SK-N-SH (cell line): ENCODE measurements around the gene WNT8B. TPM values are rescaled to one million over a fixed set of nuclear protein-coding genes. Genes with fewer than 3 reads are reported as not detected.
A peak's percentile ranks its signal among the peaks of the same experiment; 100 is the strongest.

ENCODE experiments used
- CTCF ChIA-PET: fragments of 300-600, 350-600 bp; formaldehyde crosslinking; extraction: SDS; loops from one replicate; lab custom pipeline; 2021; lab: Yijun Ruan, JAX
- POLR2A ChIA-PET: fragments of 350-600 bp; sonication (Branson Sonifier 250); formaldehyde crosslinking; extraction: SDS; loops from one replicate; lab custom pipeline; 2020; ENCODE audit warnings: antibody characterized with exemption, inconsistent platforms; lab: Yijun Ruan, JAX
- DNase-seq: peaks from one replicate; pipeline ENCODE4 v3.0.0; 2012
- H2AFZ ChIP-seq: fragments of 200-600 bp; sonication (generic); 2 replicates; pipeline ENCODE4 v1.8.1; 2016; ENCODE audit warnings: antibody characterized with exemption, mild to moderate bottlenecking, low read depth
- H3F3A ChIP-seq: fragments of 200-600 bp; sonication (generic); replicated peaks from 2 replicates; pipeline ENCODE3; 2016; ENCODE audit warnings: antibody characterized with exemption, mild to moderate bottlenecking; ENCODE audit not compliant: insufficient read depth
- H3K27ac ChIP-seq, 2 experiments: fragments of 200-500 bp in 1 of 2; fragments of 200-600 bp in 1 of 2; sonication (Bioruptor generic) in 1 of 2; sonication (generic), shearing (Covaris generic) in 1 of 2; 2 replicates each; pipeline versions ENCODE4 v1.5.1 to v1.6.1; 2014 to 2016; ENCODE audit warnings: low read depth in 2 of 2, inconsistent platforms in 1 of 2, low read length in 1 of 2, mild to moderate bottlenecking in 1 of 2, mixed read lengths in 1 of 2
- H3K27me3 ChIP-seq: fragments of 200-600 bp; sonication (generic), shearing (Covaris generic); 2 replicates; pipeline ENCODE4 v1.6.1; 2016; ENCODE audit warnings: mixed run types; ENCODE audit not compliant: insufficient read depth
- H3K36me3 ChIP-seq, 2 experiments: fragments of 200-500 bp in 1 of 2; fragments of 200-600 bp in 1 of 2; sonication (Bioruptor generic) in 1 of 2; sonication (generic) in 1 of 2; replicated peaks in 1 of 2; 2 replicates each; pipeline versions ENCODE3 to v1.5.1; 2014 to 2016; ENCODE audit warnings: low read length in 1 of 2, mild to moderate bottlenecking in 1 of 2; ENCODE audit not compliant: insufficient read depth in 2 of 2, control insufficient read depth in 1 of 2
- H3K4me1 ChIP-seq, 2 experiments: fragments of 200-500 bp in 1 of 2; fragments of 200-600 bp in 1 of 2; sonication (Bioruptor generic) in 1 of 2; sonication (generic), shearing (Covaris generic) in 1 of 2; 2 replicates each; pipeline versions ENCODE4 v1.5.1 to v1.6.1; 2014 to 2016; ENCODE audit warnings: low read depth in 1 of 2, low read length in 1 of 2, mixed run types in 1 of 2; ENCODE audit not compliant: insufficient read depth in 2 of 2, control insufficient read depth in 1 of 2
- H3K4me2 ChIP-seq: fragments of 200-600 bp; sonication (generic), shearing (Covaris generic); 2 replicates; pipeline ENCODE4 v1.6.1; 2017; ENCODE audit warnings: mixed run types
- H3K4me3 ChIP-seq, 2 experiments: fragments of 200-500 bp in 1 of 2; fragments of 200-600 bp in 1 of 2; sonication (Bioruptor generic) in 1 of 2; sonication (generic), shearing (Covaris generic) in 1 of 2; 2 replicates each; pipeline versions ENCODE4 v1.5.1 to v1.8.1; 2014 to 2016; ENCODE audit warnings: low read depth in 2 of 2, inconsistent platforms in 1 of 2, low read length in 1 of 2, mild to moderate bottlenecking in 1 of 2, mixed read lengths in 1 of 2, moderate library complexity in 1 of 2
- H3K79me2 ChIP-seq: fragments of 200-600 bp; sonication (generic); 2 replicates; pipeline ENCODE4 v1.8.1; 2017; ENCODE audit warnings: mild to moderate bottlenecking; ENCODE audit not compliant: insufficient read depth
- H3K9ac ChIP-seq: fragments of 200-600 bp; sonication (generic); 2 replicates; pipeline ENCODE4 v1.6.1; 2017; ENCODE audit warnings: mixed run types
- H3K9me2 ChIP-seq: fragments of 200-600 bp; sonication (generic); 2 replicates; pipeline ENCODE4 v1.6.1; 2017; ENCODE audit warnings: mixed run types
- H3K9me3 ChIP-seq: fragments of 200-600 bp; sonication (generic); 2 replicates; pipeline ENCODE4 v1.6.1; 2017; ENCODE audit warnings: mixed run types, mild to moderate bottlenecking, moderate library complexity
- H4K20me1 ChIP-seq: fragments of 200-600 bp; sonication (generic); 2 replicates; pipeline ENCODE4 v1.6.1; 2017; ENCODE audit warnings: mild to moderate bottlenecking, mixed run types; ENCODE audit not compliant: insufficient read depth
- CHD2 ChIP-seq: fragments of 150-350 bp; IDR thresholded peaks from 2 replicates; pipeline ENCODE4 v1.6.1; 2018; ENCODE audit warnings: low read length; ENCODE audit not compliant: partially characterized antibody
- EP300 ChIP-seq, 2 experiments: IDR thresholded peaks; 2 replicates each; pipeline versions ENCODE4 v1.4.0 to v1.6.1; 2012; ENCODE audit warnings: borderline replicate concordance in 1 of 2, low read depth in 1 of 2, low read length in 1 of 2
- EZH2phosphoT487 ChIP-seq: fragments of 200-600 bp; sonication (generic); IDR thresholded peaks from 2 replicates; pipeline ENCODE4 v1.6.1; 2017; ENCODE audit warnings: low read depth, mixed run types, mild to moderate bottlenecking, antibody characterized with exemption, moderate library complexity, borderline replicate concordance
- GABPA ChIP-seq: IDR thresholded peaks from 2 replicates; pipeline ENCODE4 v1.4.0; 2012; ENCODE audit warnings: low read depth, mild to moderate bottlenecking
- GATA2 ChIP-seq: sonication (generic); formaldehyde crosslinking; IDR thresholded peaks from 2 replicates; pipeline ENCODE4 v1.5.0; 2020; ENCODE audit warnings: mild to moderate bottlenecking, missing genetic modification reagents
- MEF2A ChIP-seq: IDR thresholded peaks from 2 replicates; pipeline ENCODE4 v1.4.0; 2012; ENCODE audit warnings: low read depth, borderline replicate concordance
- NFIC ChIP-seq: IDR thresholded peaks from 2 replicates; pipeline ENCODE4 v1.4.0; 2012; ENCODE audit warnings: borderline replicate concordance
- RAD21 ChIP-seq: IDR thresholded peaks from 2 replicates; pipeline ENCODE4 v1.6.1; 2012; ENCODE audit warnings: mild to moderate bottlenecking, low read length
- SIN3A ChIP-seq: IDR thresholded peaks from 2 replicates; pipeline ENCODE4 v1.6.1; 2012; ENCODE audit warnings: low read depth, mild to moderate bottlenecking, low read length, moderate library complexity, borderline replicate concordance
- SMC3 ChIP-seq: IDR thresholded peaks from 2 replicates; pipeline ENCODE4 v1.6.1; 2012; ENCODE audit warnings: low read depth, low read length, improper control_type of control experiment
- TAF1 ChIP-seq: IDR thresholded peaks from 2 replicates; pipeline ENCODE4 v1.6.1; 2012; ENCODE audit warnings: low read depth, mild to moderate bottlenecking, low read length, moderate library complexity, borderline replicate concordance
- YY1 ChIP-seq: IDR thresholded peaks from 2 replicates; pipeline ENCODE4 v1.4.0; 2012; ENCODE audit warnings: low read depth, mild to moderate bottlenecking
- WGBS: methylation state at CpG from one replicate; pipeline ENCODE4 v1.1.6; 2017; ENCODE audit warnings: low lambda C conversion rate; 5-methylcytosine and 5-hydroxymethylcytosine counted together
- polyA plus RNA-seq, 3 experiments: library from polyadenylated mRNA; depleted of rRNA; stranded (reverse); fragments of >200 nt; gene quantifications; 2 replicates each; pipeline ENCODE4 v1.2.3, GENCODE V29; 2012
- TF ChIP-seq, protein P1 (sequence below): fragments of 150-350 bp; IDR thresholded peaks from 2 replicates; pipeline ENCODE4 v1.6.1; 2017; ENCODE audit warnings: antibody characterized with exemption, low read length, low read depth, borderline replicate concordance
- TF ChIP-seq, protein P2 (sequence below): IDR thresholded peaks from 2 replicates; pipeline ENCODE4 v1.6.1; 2012; ENCODE audit warnings: mild to moderate bottlenecking, low read depth, low read length, moderate library complexity
- TF ChIP-seq, protein P3 (sequence below): IDR thresholded peaks from 2 replicates; pipeline ENCODE4; 2012

WNT8B gene
- polyA plus RNA-seq, 1 of the 3 experiments (the other 2 are of a cell fraction) = 0.18 TPM

DNA sequence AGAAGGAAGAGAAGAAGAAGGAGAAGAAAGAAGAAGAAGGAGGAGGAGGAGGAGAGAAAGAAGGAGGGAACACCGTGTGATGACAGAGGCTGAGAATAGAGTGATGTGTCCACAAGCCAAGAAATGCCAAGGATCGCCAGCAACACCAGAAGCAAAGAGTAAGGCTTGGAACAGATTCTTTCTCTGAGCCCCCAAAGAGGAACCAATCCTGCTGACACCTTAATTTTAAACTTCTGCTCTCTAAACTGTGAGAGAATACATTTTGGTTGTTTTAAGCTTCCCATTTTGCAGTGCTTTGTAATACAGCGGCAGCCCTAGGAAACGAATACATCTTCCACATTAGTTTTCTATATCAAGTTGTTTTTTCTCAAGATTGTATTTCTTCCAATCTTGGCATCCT is 13.9 kb upstream of the WNT8B start (continued):
- TF ChIP-seq, protein P1, sequence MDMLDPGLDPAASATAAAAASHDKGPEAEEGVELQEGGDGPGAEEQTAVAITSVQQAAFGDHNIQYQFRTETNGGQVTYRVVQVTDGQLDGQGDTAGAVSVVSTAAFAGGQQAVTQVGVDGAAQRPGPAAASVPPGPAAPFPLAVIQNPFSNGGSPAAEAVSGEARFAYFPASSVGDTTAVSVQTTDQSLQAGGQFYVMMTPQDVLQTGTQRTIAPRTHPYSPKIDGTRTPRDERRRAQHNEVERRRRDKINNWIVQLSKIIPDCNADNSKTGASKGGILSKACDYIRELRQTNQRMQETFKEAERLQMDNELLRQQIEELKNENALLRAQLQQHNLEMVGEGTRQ = no peak
- no peak for TF ChIP-seq GATA2 (CRISPR knock-in tag)
- TF ChIP-seq GABPA = no peak
- TF ChIP-seq, protein P2, sequence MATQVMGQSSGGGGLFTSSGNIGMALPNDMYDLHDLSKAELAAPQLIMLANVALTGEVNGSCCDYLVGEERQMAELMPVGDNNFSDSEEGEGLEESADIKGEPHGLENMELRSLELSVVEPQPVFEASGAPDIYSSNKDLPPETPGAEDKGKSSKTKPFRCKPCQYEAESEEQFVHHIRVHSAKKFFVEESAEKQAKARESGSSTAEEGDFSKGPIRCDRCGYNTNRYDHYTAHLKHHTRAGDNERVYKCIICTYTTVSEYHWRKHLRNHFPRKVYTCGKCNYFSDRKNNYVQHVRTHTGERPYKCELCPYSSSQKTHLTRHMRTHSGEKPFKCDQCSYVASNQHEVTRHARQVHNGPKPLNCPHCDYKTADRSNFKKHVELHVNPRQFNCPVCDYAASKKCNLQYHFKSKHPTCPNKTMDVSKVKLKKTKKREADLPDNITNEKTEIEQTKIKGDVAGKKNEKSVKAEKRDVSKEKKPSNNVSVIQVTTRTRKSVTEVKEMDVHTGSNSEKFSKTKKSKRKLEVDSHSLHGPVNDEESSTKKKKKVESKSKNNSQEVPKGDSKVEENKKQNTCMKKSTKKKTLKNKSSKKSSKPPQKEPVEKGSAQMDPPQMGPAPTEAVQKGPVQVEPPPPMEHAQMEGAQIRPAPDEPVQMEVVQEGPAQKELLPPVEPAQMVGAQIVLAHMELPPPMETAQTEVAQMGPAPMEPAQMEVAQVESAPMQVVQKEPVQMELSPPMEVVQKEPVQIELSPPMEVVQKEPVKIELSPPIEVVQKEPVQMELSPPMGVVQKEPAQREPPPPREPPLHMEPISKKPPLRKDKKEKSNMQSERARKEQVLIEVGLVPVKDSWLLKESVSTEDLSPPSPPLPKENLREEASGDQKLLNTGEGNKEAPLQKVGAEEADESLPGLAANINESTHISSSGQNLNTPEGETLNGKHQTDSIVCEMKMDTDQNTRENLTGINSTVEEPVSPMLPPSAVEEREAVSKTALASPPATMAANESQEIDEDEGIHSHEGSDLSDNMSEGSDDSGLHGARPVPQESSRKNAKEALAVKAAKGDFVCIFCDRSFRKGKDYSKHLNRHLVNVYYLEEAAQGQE = no peak

DNA sequence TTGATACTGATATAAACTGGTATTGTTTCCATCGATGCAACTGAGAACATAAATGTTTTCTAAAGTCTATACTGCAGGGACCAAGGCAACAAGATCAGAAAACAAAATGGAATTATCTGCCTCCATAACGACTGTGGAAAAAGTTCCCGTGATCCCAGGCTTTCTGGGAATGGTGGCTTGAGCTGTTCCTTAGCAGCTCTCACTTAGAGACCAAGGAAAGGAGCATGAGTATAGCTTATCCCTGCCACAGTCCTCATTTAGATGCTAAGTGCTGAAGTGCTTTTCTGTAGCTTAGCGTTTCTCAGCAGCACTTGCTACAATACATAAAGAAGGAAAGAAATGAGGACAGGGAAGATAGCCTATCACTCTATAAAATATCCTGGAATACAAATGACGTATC is 5.5 kb downstream of the WNT8B start:
- Histone ChIP-seq H3K9me2 (no peaks in the 10 kb centered on the region), H3K4me3 (no peak overlapping the region), H3K27me3 (no peaks in the 10 kb centered on the region; the same call in 1 of the 2 replicates), H3K27ac (peak overlapping the region in 1 of 2 experiments; percentile 12; a peak in 1 of 4 replicates), H3K79me2 (no peaks in the 10 kb centered on the region), H3K36me3 (no peaks in the 10 kb centered on the region), H2AFZ (no peak overlapping the region), H3F3A (peaks cover 4% of the 10 kb centered on the region), H3K4me1 (peaks cover 0 to 12% of the 10 kb centered on the region in 2 experiments; a peak in 1 of 4 replicates), H3K9me3 (no peaks in the 10 kb centered on the region), H4K20me1 (no peaks in the 10 kb centered on the region), H3K9ac (no peak overlapping the region), H3K4me2 (no peak overlapping the region; the same call in 1 of the 2 replicates)
- CTCF ChIA-PET = interaction anchor here (0.6 to 3.3 kb wide), 7 partner anchors 12 to 51 kb away, joined by 3 to 31 read pairs (median 4); partner anchors contain the start of gene SEC31B
- POLR2A ChIA-PET = no interaction called here
- WGBS = 52% methylated on average over 5 of the region's 5 CpGs
- TF ChIP-seq RAD21 = no peak
- TF ChIP-seq EP300 (IDR thresholded peaks at IDR 0.05; ENCODE audit: borderline replicate concordance in 1 of 2, low read depth in 1 of 2, low read length in 1 of 2) = no peak
- TF ChIP-seq SMC3 = no peak
- TF ChIP-seq, protein P3, sequence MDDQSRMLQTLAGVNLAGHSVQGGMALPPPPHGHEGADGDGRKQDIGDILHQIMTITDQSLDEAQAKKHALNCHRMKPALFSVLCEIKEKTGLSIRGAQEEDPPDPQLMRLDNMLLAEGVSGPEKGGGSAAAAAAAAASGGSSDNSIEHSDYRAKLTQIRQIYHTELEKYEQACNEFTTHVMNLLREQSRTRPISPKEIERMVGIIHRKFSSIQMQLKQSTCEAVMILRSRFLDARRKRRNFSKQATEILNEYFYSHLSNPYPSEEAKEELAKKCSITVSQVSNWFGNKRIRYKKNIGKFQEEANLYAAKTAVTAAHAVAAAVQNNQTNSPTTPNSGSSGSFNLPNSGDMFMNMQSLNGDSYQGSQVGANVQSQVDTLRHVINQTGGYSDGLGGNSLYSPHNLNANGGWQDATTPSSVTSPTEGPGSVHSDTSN = no peak
- no peak for TF ChIP-seq YY1
- TF ChIP-seq SIN3A = no peak
- TF ChIP-seq TAF1 = no peak
- TF ChIP-seq CHD2 = no peak
- TF ChIP-seq EZH2phosphoT487 = no peak
- TF ChIP-seq MEF2A = no peak
- no peak for TF ChIP-seq NFIC
- no peak for DNase-seq
